HepG2 (cell line): ENCODE results near the gene TCFL5. TPM values are rescaled to one million over a fixed set of nuclear protein-coding genes. Genes with fewer than 3 reads are reported as not detected.

Experiments
- CREM ChIP-seq, 2 experiments: sonication (generic) in 1 of 2; formaldehyde crosslinking in 1 of 2; IDR thresholded peaks; 2 replicates each; pipeline versions ENCODE4 v1.4.0 to v1.6.1; 2016 to 2020; ENCODE audit warnings: antibody characterized with exemption in 1 of 2, mild to moderate bottlenecking in 1 of 2, missing genetic modification reagents in 1 of 2
- ELF4 ChIP-seq: sonication (generic); formaldehyde crosslinking; IDR thresholded peaks from 2 replicates; pipeline ENCODE4 v1.5.0; 2020; ENCODE audit warnings: missing genetic modification reagents, mild to moderate bottlenecking, moderate library complexity, borderline replicate concordance
- ERF ChIP-seq: IDR thresholded peaks from 2 replicates; pipeline ENCODE4 v1.6.1; 2018; ENCODE audit warnings: missing biosample characterization, missing genetic modification reagents
- ISX ChIP-seq: sonication (generic); formaldehyde crosslinking; conservative IDR thresholded peaks from 2 replicates; pipeline ENCODE4 v1.5.0; 2020; ENCODE audit warnings: missing genetic modification reagents
- MEF2D ChIP-seq: sonication (generic); formaldehyde crosslinking; IDR thresholded peaks from 2 replicates; pipeline ENCODE4 v1.5.1; 2020; ENCODE audit warnings: mild to moderate bottlenecking, missing genetic modification reagents
- NBN ChIP-seq: fragments of 450-650 bp; conservative IDR thresholded peaks from 2 replicates; pipeline ENCODE4 v1.6.1; 2017
- NFE2 ChIP-seq: sonication (generic); formaldehyde crosslinking; IDR thresholded peaks from 2 replicates; pipeline ENCODE4 v1.4.0; 2020; ENCODE audit warnings: missing genetic modification reagents
- NFIB ChIP-seq: sonication (generic); formaldehyde crosslinking; IDR thresholded peaks from 2 replicates; pipeline ENCODE4 v1.9.0; 2021; ENCODE audit warnings: missing genetic modification reagents, mild to moderate bottlenecking, borderline replicate concordance
- SIN3A ChIP-seq: IDR thresholded peaks from 2 replicates; pipeline ENCODE4 v1.6.1; 2011; ENCODE audit warnings: low read depth, mild to moderate bottlenecking, control low read depth, low read length, borderline replicate concordance
- SIX4 ChIP-seq: sonication (generic); formaldehyde crosslinking; IDR thresholded peaks from 2 replicates; pipeline ENCODE4 v1.4.0; 2020; ENCODE audit warnings: missing genetic modification reagents
- SMAD9 ChIP-seq: sonication (generic); formaldehyde crosslinking; IDR thresholded peaks from 2 replicates; pipeline ENCODE4 v1.5.1; 2020; ENCODE audit warnings: mild to moderate bottlenecking, missing genetic modification reagents
- SOX13 ChIP-seq, 3 experiments: fragments of 450-650 bp in 1 of 3; sonication (generic) in 1 of 3; formaldehyde crosslinking in 1 of 3; IDR thresholded peaks in 2 of 3; conservative IDR thresholded peaks in 1 of 3; 2 replicates each; pipeline versions ENCODE4 v1.5.0 to v1.6.1; 2016 to 2020; ENCODE audit warnings: antibody characterized with exemption in 1 of 3, mild to moderate bottlenecking in 1 of 3, missing compliant biosample characterization in 1 of 3, missing genetic modification reagents in 1 of 3, moderate library complexity in 1 of 3
- SRSF4 ChIP-seq: fragments of 200-400 bp; formaldehyde crosslinking; IDR thresholded peaks from one replicate; pipeline ENCODE4 v1.6.1; 2018; ENCODE audit warnings: mild to moderate bottlenecking, low read depth, low read length, moderate library complexity; ENCODE audit not compliant: poor library complexity, severe bottlenecking
- ZIK1 ChIP-seq: sonication (generic); formaldehyde crosslinking; IDR thresholded peaks from 2 replicates; pipeline ENCODE4 v1.5.0; 2020; ENCODE audit warnings: mild to moderate bottlenecking, low read depth, missing genetic modification reagents, borderline replicate concordance
- ZNF274 ChIP-seq: sonication (generic); formaldehyde crosslinking; IDR thresholded peaks from 2 replicates; pipeline ENCODE4 v1.5.1; 2020; ENCODE audit warnings: mild to moderate bottlenecking, missing genetic modification reagents
- ZNF367 ChIP-seq: sonication (generic); formaldehyde crosslinking; IDR thresholded peaks from 2 replicates; pipeline ENCODE4 v1.4.0; 2020; ENCODE audit warnings: missing genetic modification reagents, borderline replicate concordance
- ZNF451 ChIP-seq: sonication (generic); formaldehyde crosslinking; IDR thresholded peaks from 2 replicates; pipeline ENCODE4 v1.5.0; 2020; ENCODE audit warnings: mild to moderate bottlenecking, missing genetic modification reagents
- ZNF709 ChIP-seq: sonication (generic); formaldehyde crosslinking; IDR thresholded peaks from 2 replicates; pipeline ENCODE4 v1.5.0; 2020; ENCODE audit warnings: mild to moderate bottlenecking, missing genetic modification reagents
- polyA plus RNA-seq, 8 experiments: library from polyadenylated mRNA; depleted of rRNA in 3 of 8; stranded (reverse) in 7 of 8; unstranded in 1 of 8; fragments of >200 nt; fragmentation: Illumina TruSeq in 4 of 8; extraction: Trizol in 4 of 8; gene quantifications; 2 replicates each; pipeline versions ENCODE4 v1.2.1 to v1.2.3, GENCODE V29; 2011 to 2016; ENCODE audit warnings: low read depth in 4 of 8, missing spikeins in 1 of 8, mixed read lengths in 1 of 8; ENCODE audit not compliant: insufficient read depth in 1 of 8
- total RNA-seq, 5 experiments: library from RNA; depleted of rRNA; stranded (reverse); fragments of >200 nt; fragmentation: Illumina TruSeq; extraction: Trizol; gene quantifications; 2 replicates each; pipeline ENCODE4 v1.2.3, GENCODE V29; 2016; ENCODE audit warnings: low read depth in 1 of 5
- TF ChIP-seq, protein P1 (sequence below): sonication (generic); formaldehyde crosslinking; IDR thresholded peaks from 2 replicates; pipeline ENCODE4 v1.4.0; 2020; ENCODE audit warnings: missing genetic modification reagents, borderline replicate concordance
- TF ChIP-seq, protein P2 (sequence below): sonication (generic); formaldehyde crosslinking; IDR thresholded peaks from 2 replicates; pipeline ENCODE4 v1.8.0; 2022; ENCODE audit warnings: missing genetic modification reagents, mild to moderate bottlenecking, inconsistent platforms, borderline replicate concordance
- TF ChIP-seq, protein P3 (sequence below): sonication (generic); formaldehyde crosslinking; IDR thresholded peaks from 2 replicates; pipeline ENCODE4 v1.4.0; 2020; ENCODE audit warnings: missing genetic modification reagents

Gene TCFL5
- total and polyA plus RNA-seq, 2 of the 13 experiments (the other 11 are each of a cell fraction or from before 2014, with no cell fraction given), result 14.8 to 20.0 TPM

- TF ChIP-seq, protein P1, sequence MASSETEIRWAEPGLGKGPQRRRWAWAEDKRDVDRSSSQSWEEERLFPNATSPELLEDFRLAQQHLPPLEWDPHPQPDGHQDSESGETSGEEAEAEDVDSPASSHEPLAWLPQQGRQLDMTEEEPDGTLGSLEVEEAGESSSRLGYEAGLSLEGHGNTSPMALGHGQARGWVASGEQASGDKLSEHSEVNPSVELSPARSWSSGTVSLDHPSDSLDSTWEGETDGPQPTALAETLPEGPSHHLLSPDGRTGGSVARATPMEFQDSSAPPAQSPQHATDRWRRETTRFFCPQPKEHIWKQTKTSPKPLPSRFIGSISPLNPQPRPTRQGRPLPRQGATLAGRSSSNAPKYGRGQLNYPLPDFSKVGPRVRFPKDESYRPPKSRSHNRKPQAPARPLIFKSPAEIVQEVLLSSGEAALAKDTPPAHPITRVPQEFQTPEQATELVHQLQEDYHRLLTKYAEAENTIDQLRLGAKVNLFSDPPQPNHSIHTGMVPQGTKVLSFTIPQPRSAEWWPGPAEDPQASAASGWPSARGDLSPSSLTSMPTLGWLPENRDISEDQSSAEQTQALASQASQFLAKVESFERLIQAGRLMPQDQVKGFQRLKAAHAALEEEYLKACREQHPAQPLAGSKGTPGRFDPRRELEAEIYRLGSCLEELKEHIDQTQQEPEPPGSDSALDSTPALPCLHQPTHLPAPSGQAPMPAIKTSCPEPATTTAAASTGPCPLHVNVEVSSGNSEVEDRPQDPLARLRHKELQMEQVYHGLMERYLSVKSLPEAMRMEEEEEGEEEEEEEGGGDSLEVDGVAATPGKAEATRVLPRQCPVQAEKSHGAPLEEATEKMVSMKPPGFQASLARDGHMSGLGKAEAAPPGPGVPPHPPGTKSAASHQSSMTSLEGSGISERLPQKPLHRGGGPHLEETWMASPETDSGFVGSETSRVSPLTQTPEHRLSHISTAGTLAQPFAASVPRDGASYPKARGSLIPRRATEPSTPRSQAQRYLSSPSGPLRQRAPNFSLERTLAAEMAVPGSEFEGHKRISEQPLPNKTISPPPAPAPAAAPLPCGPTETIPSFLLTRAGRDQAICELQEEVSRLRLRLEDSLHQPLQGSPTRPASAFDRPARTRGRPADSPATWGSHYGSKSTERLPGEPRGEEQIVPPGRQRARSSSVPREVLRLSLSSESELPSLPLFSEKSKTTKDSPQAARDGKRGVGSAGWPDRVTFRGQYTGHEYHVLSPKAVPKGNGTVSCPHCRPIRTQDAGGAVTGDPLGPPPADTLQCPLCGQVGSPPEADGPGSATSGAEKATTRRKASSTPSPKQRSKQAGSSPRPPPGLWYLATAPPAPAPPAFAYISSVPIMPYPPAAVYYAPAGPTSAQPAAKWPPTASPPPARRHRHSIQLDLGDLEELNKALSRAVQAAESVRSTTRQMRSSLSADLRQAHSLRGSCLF (CRISPR knock-in tag), result no peak
- TF ChIP-seq SIN3A, result peak; percentile 82; the same call in 1 of the 2 replicates
- no peak for TF ChIP-seq ZIK1
- TF ChIP-seq NBN, result no peak
- peak; percentile 70; the same call in 1 of the 2 replicates for TF ChIP-seq CREM (IDR thresholded peaks at IDR 0.05)
- TF ChIP-seq CREM (CRISPR knock-in tag; IDR thresholded peaks at IDR 0.05), result no peak
- 0 out of 2 replicates have a peak, but pooled peaks have one; percentile 51 for TF ChIP-seq ZNF451 (CRISPR knock-in tag)
- no peak for TF ChIP-seq SMAD9 (CRISPR knock-in tag)
- TF ChIP-seq, protein P2, sequence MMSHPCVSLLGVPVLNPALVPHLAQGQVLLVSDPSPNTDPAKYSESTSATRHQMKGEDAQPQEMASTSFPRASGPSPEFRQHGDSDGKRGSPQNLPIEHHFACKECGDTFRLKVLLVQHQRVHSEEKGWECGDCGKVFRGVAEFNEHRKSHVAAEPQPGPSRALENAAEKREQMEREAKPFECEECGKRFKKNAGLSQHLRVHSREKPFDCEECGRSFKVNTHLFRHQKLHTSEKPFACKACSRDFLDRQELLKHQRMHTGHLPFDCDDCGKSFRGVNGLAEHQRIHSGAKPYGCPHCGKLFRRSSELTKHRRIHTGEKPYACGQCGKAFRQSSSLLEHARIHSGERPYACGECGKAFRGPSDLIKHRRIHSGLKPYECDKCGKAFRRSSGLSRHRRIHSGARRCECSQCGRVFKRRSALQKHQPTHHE (CRISPR knock-in tag), result no peak; the same call in 1 of the 2 replicates
- TF ChIP-seq MEF2D, result peak; percentile 42; the same call in 1 of the 2 replicates
- TF ChIP-seq ZNF274, result peak; percentile 74; the same call in 1 of the 2 replicates
- TF ChIP-seq ZNF709 (CRISPR knock-in tag), result peak; percentile 91
- peak; percentile 89; the same call in 1 of the 2 replicates for TF ChIP-seq ISX (CRISPR knock-in tag)
- no peak for TF ChIP-seq ELF4 (CRISPR knock-in tag)
- no peak for TF ChIP-seq NFIB (CRISPR knock-in tag)
- no peak for TF ChIP-seq NFE2
- TF ChIP-seq SIX4 (CRISPR knock-in tag), result peak; percentile 67
- no peak for TF ChIP-seq SOX13 (IDR thresholded peaks at IDR 0.05)
- peak in 1 of 2 experiments; percentile 56; a peak in 2 of 4 replicates for TF ChIP-seq SOX13 (CRISPR knock-in tag; conservative IDR thresholded peaks at IDR 0.05 in 1 of 2, IDR thresholded peaks at IDR 0.05 in 1 of 2)
- no peak for TF ChIP-seq SRSF4
- TF ChIP-seq, protein P3, sequence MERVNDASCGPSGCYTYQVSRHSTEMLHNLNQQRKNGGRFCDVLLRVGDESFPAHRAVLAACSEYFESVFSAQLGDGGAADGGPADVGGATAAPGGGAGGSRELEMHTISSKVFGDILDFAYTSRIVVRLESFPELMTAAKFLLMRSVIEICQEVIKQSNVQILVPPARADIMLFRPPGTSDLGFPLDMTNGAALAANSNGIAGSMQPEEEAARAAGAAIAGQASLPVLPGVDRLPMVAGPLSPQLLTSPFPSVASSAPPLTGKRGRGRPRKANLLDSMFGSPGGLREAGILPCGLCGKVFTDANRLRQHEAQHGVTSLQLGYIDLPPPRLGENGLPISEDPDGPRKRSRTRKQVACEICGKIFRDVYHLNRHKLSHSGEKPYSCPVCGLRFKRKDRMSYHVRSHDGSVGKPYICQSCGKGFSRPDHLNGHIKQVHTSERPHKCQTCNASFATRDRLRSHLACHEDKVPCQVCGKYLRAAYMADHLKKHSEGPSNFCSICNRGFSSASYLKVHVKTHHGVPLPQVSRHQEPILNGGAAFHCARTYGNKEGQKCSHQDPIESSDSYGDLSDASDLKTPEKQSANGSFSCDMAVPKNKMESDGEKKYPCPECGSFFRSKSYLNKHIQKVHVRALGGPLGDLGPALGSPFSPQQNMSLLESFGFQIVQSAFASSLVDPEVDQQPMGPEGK (CRISPR knock-in tag), result peak; percentile 95
- TF ChIP-seq ZNF367, result peak; percentile 85; the same call in 1 of the 2 replicates
- TF ChIP-seq ERF (CRISPR knock-in tag), result peak; percentile 72; the same call in 1 of the 2 replicates
Measured at GRCh38 chr20:62805711-62806382, 55.8 kb downstream of the TCFL5 start (continued).
